Fibroblast of upper back skin (primary cell): ENCODE results near the gene NBEA.

Experiments used
- DNase-seq: peaks from one replicate; pipeline ENCODE4 v3.0.0-alpha.2; 2013

NBEA gene

DNA sequence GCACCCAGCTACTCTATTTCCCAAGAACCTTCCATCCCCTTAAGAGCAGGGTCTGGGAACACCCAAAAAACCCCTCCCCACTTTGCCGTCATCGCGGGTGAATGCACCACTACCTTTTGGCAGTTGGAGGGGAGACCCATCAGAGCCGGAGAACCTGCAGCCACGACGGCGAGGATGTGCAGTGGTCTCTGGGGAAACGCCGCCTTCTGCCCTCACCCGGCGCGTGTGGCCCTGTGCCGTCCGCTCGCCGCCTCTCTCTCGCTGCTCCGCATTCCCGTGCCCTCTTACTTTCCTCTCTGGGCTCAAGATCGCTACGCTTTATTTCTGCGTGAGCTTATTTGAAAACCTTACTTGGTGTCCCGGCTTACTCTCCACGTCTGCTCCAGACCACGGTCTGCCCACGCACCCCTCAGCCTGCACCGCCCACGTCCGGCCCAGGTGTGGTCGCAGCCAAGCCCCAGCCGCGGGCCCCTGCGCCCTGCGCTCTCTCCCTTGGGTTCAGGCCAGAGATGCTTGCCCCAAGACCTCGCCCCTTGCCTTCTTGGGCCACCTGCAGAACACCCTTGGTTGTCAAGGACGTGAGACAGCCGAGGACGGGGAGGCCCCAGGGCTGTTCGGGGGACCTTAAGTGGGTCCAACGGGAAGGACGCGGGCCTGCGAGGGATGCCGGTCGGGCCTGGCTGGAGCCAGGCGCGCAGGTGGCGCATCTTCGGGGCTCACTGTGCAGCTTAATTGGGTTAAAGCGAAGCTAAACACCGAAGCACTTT lies 536.4 kb downstream of the NBEA start:
- no peak for DNase-seq

DNA sequence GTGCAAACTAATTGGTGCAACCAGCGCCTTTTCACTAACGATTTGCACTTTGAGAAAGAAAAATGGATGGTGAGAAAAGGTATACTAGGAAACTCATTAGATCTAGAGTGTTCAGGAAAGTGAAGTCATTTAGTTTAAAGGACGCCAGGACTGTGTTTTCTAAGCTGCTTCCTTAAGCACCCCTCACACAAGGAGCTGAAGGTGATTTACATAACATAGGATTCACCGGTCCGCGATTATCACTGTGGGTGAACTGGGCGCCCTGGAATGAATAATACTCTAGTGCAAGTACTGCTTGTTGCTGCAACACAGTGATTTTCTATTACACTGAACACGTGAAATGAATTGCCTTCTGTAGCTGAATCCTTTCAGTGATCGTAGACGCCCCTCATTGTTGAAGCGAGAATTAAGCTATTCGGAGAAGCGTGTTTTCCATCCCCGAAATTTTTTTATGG lies 537.0 kb downstream of the NBEA start:
- no peak for DNase-seq

GRCh38 chr13:35479706-35480105 lies 537.6 kb downstream of the NBEA start:
- DNase-seq = no peak

GRCh38 chr13:35480346-35480745 lies 538.3 kb downstream of the NBEA start:
- DNase-seq = no peak

- no peak for DNase-seq
These were observed 539.7 kb downstream of the NBEA start for GRCh38 chr13:35481777-35482176.

- no peak for DNase-seq
These were observed 540.5 kb downstream of the NBEA start for GRCh38 chr13:35482527-35482926.

DNA sequence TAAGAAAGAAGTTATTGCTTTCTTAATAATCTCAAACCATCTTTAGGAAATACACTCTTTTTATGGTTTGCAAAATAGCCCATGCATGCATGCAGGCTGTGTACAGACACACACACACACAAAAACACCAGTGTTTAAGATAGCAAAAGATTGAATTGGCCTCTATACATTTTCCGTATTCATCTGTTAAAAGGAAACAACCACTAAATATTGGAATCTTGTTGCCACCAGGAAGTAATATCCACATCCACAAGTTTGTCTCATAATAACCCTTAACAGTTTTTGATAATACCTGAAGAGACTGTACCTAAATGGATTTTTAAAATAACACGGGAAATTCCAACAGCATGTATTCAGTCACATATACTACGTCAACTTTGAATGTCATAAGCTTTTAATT lies 541.7 kb downstream of the NBEA start:
- no peak for DNase-seq

DNA sequence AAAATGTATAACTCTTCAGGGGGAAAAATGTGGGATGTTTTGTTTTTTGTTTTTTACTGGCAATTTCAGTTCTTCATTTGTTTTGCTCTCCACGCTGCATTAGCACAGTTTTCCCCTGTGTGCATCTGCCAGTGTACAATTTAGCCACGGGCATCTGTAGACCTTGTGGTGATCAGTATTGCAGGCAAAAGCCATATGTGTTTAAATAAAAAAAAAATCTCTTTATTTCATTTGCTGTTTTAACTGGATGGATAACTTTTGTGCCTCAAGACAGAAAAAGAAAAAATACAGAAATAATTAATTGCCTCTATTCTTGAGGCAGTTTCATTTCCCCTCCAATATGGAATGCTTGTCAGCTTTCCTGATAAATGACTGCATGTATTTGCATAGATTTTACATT lies 542.3 kb downstream of the NBEA start:
- DNase-seq = no peak

- DNase-seq = no peak
These were observed 543.4 kb downstream of the NBEA start for GRCh38 chr13:35485424-35485823.

DNA sequence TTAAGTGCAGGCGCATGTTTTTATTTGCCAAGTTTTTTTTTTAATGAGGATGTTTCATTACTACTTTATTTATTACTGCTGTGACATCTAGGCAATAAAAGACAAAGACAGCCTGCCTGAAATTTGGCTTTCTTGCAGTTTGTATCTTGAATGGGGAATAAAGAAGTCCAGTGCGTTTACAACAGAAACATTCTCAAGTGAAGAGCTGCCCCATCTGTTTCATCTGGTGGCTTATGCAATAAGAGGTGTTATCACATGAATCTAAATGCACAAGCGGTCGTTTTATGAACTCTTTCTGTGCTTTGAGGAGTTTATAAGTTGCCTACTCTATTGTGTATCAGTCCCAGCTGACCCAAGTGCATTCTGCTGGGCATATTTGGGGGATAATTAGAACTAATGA lies 547.0 kb downstream of the NBEA start:
- no peak for DNase-seq

GRCh38 chr13:35496006-35496405 lies 553.9 kb downstream of the NBEA start:
- DNase-seq = no peak

- DNase-seq = no peak
These were observed 554.8 kb downstream of the NBEA start for GRCh38 chr13:35496761-35497386.

DNA sequence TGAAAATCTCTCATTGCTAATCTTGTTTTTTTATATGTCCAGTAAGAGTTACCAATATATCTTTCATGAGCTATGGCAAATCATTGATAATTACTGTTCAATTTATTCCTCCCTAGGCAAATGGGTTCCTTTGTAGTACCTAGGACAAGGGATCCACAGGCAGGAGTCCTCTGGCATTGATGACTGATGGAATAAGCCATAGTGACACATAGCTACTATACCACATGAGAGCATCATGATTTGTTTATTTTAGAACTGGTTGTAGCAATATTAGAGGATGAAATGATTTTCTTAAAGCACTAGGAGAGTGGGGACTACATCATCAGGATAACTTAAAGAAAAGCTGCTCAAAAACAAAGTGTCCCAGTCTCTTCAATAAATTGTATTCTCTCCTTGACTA lies 556.2 kb downstream of the NBEA start:
- no peak for DNase-seq

DNA sequence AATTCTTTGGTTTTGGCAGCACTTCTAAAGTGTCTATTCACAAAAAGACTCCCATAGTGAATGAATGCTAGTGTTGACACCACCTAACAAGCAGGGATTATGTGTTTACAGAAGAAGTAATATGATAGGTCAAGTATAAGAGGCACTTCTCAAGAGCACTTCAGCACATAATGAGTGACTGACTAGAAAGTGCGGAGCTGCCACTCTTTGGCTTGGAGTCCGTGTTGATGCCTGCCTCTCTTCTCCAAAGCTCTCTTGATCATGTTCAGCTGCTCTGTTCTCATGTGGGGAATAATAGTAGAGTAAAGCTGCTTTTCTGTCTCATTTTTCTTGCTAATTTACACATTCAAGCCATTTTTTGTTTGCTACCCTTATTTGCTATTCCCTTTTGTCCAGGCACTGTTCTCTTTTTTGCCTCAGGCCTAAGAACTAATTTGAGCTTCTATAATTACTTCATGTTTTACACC lies 557.2 kb downstream of the NBEA start:
- DNase-seq = no peak

DNA sequence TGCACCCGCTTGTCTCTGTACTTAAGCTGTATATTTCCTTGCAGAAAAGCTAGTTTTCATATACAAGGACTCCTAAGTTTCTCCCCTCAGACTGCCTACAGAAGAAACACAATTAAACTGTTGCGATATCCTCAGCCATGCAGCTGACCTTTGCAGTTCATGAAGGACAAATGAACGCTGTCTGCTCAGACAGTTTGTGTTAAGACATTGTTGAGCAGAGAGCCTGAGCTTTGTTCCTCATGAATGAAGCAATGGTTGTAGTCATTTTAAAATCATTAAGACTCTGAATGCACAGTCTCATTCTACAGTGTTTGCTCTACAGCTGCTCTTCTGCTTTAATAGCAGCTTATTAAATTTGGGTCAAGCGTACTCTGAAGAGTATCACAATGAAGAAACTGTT lies 557.6 kb downstream of the NBEA start:
- DNase-seq = no peak

DNA sequence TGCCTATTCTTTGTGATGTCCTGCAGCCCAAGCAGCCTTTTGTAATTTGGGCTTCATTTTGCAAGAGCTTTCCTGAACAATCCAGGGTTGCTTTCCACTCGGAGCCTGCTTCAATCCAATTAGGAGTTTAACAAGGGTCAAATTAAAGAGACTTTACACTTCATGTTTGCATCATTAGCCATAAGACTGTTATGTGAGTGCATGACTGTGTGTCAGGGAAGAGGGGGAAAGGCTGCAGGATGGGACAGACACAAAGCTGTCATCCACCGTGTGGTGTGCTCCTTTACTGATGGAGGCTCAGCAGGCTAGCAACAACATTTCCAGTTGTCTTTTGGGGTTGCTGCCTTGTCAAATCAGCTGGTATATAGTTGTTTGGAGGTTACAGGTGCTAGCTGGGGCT lies 558.1 kb downstream of the NBEA start:
- no peak for DNase-seq

GRCh38 chr13:35501661-35502235 lies 559.7 kb downstream of the NBEA start:
- no peak for DNase-seq

DNA sequence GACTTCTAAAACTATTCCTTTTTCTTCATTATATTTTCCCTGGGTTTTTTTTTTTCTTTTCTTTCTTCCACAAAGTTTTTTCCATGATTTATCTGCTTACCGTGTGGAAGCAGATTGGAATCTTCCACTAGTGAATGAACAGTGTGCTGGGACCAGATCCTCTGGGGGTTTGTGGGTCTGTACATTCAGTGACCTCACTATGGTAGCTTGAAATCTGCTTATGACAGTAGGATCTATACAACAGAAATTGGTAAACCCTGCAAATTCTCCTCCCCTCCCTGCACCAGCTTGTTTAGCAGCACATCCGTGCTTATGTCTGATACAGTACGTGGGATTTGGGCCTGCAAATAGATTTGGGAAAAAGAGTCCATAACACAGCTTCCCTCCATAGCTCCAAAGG lies 560.4 kb downstream of the NBEA start:
- DNase-seq = no peak

GRCh38 chr13:35512271-35512920 lies 570.3 kb downstream of the NBEA start:
- DNase-seq = peak; percentile 97

- no peak for DNase-seq
These were observed 572.0 kb downstream of the NBEA start for GRCh38 chr13:35514061-35514477.

GRCh38 chr13:35514801-35515502 lies 572.9 kb downstream of the NBEA start:
- DNase-seq = no peak

DNA sequence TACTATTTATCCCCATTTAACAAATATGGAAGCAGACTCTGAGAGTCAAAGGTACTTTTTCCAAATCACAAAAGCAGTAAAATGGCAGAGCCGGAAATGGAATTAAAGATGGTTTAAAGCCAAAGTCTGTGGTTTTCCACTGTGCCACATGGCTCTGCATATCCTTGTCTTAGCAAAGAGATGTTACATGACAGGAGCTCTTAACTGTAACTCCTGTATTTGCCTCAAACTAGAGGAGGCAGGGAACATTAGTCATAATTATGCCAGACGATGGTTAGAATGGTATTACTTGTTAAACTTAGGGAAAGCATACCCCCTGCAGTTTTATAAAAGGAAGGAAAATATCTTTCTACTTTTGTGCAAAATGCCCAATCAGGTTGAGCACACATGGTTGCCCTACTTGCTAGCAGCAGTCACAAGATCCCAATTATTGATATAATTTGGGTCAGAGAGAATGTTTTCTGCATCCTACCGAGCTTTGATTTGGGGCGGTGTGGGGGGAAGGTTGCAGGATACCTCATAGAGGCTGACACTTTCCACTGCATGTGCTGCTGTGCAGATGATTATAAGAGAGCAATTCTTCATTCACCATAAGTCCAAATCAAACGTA lies 576.4 kb downstream of the NBEA start:
- peak; percentile 44 for DNase-seq

DNA sequence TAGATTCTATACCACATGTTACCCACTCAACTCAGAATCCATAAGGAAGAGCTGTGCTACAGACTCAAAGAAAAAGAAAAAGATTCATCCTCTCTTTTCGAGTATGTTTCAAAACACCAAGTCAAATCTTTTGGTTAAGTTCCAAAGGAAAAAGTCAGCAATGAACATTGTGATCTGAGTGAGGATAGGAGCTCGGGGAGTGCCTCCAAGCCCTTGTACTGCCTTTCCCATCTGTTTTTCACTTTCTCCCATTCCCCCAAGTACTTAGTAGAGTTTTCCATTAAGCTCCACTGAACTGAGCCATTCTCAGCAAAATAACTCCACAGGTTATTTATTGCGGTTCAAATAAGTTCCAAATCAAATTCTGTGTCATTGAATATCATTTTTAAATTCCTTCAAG lies 582.1 kb downstream of the NBEA start:
- no peak for DNase-seq
